Measurements from ENCODE around the gene NXN. TPM values are rescaled to one million over a fixed set of nuclear protein-coding genes. Genes with fewer than 3 reads are reported as not detected.
"Not testable (repeated sequence)": the region's sequence is repeated elsewhere in the genome, so short reads cannot be mapped to it uniquely, and the experiment has no call there.

The NXN gene
- total RNA-seq, 2 experiments from 2014 or later, result 0.14 to 0.70 TPM

GRCh38 chr17:797236-797840 is 182.2 kb downstream of the NXN start:
- CTCF ChIA-PET, result interaction anchor here (1.0 to 5.2 kb wide), 3 partner anchors 55 to 199 kb away, joined by 3 to 56 read pairs (median 3); partner anchors contain the start of genes NXN and TIMM22
- Mint-ChIP-seq H3K9me3 (ENCODE audit: low read depth) (no peaks in the 10 kb centered on the region), H3K27ac (no peak overlapping the region), H3K27me3 (no peaks in the 10 kb centered on the region), H3K4me1 (peaks cover 6% of the 10 kb centered on the region), H3K4me3 (no peak overlapping the region), H3K36me3 (peaks cover 5% of the 10 kb centered on the region)
- no peak for ATAC-seq
- DNase-seq, result no peak

GRCh38 chr17:796609-797008 is 183.0 kb downstream of the NXN start:
- peaks cover 7% of the 10 kb centered on the region for H3K36me3 Mint-ChIP-seq
- no peak for ATAC-seq
- H3K27me3 Mint-ChIP-seq, result no peaks in the 10 kb centered on the region
- H3K4me3 Mint-ChIP-seq, result no peak overlapping the region
- no peak for DNase-seq
- no peak overlapping the region for H3K27ac Mint-ChIP-seq
- H3K4me1 Mint-ChIP-seq, result peaks cover 6% of the 10 kb centered on the region
- CTCF ChIA-PET, result interaction anchor here (3.2 to 5.2 kb wide), 2 partner anchors 184 to 202 kb away, joined by 42 to 56 read pairs; partner anchors contain the start of genes NXN and TIMM22
- no peaks in the 10 kb centered on the region for H3K9me3 Mint-ChIP-seq (ENCODE audit: low read depth)

- ATAC-seq (no peak), DNase-seq (no peak)
- Mint-ChIP-seq H3K4me3 (no peak overlapping the region), H3K4me1 (peaks cover 6% of the 10 kb centered on the region), H3K36me3 (peaks cover 15% of the 10 kb centered on the region), H3K9me3 (ENCODE audit: low read depth) (no peaks in the 10 kb centered on the region), H3K27me3 (no peaks in the 10 kb centered on the region), H3K27ac (no peak overlapping the region)
- CTCF ChIA-PET, result interaction anchor here (1.4 to 5.2 kb wide), 7 partner anchors 81 to 260 kb away, joined by 3 to 56 read pairs (median 4); partner anchors contain the start of genes NXN and TIMM22
Observed at GRCh38 chr17:795721-796120, 183.9 kb downstream of the NXN start.

GRCh38 chr17:795276-795675 is 184.3 kb downstream of the NXN start:
- DNase-seq (no peak), ATAC-seq (no peak)
- Mint-ChIP-seq H3K27me3 (no peaks in the 10 kb centered on the region), H3K4me1 (peaks cover 6% of the 10 kb centered on the region), H3K4me3 (no peak overlapping the region), H3K27ac (no peak overlapping the region), H3K9me3 (ENCODE audit: low read depth) (no peaks in the 10 kb centered on the region), H3K36me3 (peaks cover 15% of the 10 kb centered on the region)
- CTCF ChIA-PET, result interaction anchor here (1.0 to 5.2 kb wide), 8 partner anchors 13 to 261 kb away, joined by 3 to 56 read pairs (median 4); partner anchors contain the start of genes GLOD4, MRM3, NXN and TIMM22

- no peaks in the 10 kb centered on the region for H3K9me3 Mint-ChIP-seq (ENCODE audit: low read depth)
- H3K4me3 Mint-ChIP-seq, result no peak overlapping the region
- H3K4me1 Mint-ChIP-seq, result peaks cover 6% of the 10 kb centered on the region
Observed at GRCh38 chr17:794876-795275, 184.7 kb downstream of the NXN start.

GRCh38 chr17:792277-792676 is 187.3 kb downstream of the NXN start:
- no peak overlapping the region for H3K27ac Mint-ChIP-seq
- peaks cover 25% of the 10 kb centered on the region for H3K36me3 Mint-ChIP-seq
- CTCF ChIA-PET, result interaction anchor here (0.8 to 1.4 kb wide), 3 partner anchors 9 to 189 kb away, joined by 3 to 7 read pairs (median 3); no protein-coding TSS in a partner anchor
- ATAC-seq (no peak), DNase-seq (no peak)
- H3K4me3 Mint-ChIP-seq, result no peak overlapping the region
- no peaks in the 10 kb centered on the region for H3K9me3 Mint-ChIP-seq (ENCODE audit: low read depth)
- H3K4me1 Mint-ChIP-seq, result peaks cover 6% of the 10 kb centered on the region
- H3K27me3 Mint-ChIP-seq, result no peaks in the 10 kb centered on the region

More at GRCh38 chr17:794876-795275, 184.7 kb downstream of the NXN start:
- H3K36me3 Mint-ChIP-seq, result peaks cover 18% of the 10 kb centered on the region
- no peak overlapping the region for H3K27ac Mint-ChIP-seq
- CTCF ChIA-PET, result interaction anchor here (1.0 to 5.2 kb wide), 8 partner anchors 13 to 261 kb away, joined by 3 to 56 read pairs (median 4); partner anchors contain the start of genes GLOD4, MRM3, NXN and TIMM22
- peak; percentile 82 for ATAC-seq
- no peaks in the 10 kb centered on the region for H3K27me3 Mint-ChIP-seq
- DNase-seq, result peak; percentile 54

GRCh38 chr17:791829-792228 is 187.7 kb downstream of the NXN start:
- ATAC-seq, result no peak
- Mint-ChIP-seq H3K36me3 (peaks cover 27% of the 10 kb centered on the region), H3K27me3 (no peaks in the 10 kb centered on the region), H3K4me3 (no peak overlapping the region), H3K27ac (no peak overlapping the region), H3K4me1 (peaks cover 6% of the 10 kb centered on the region), H3K9me3 (ENCODE audit: low read depth) (no peaks in the 10 kb centered on the region)
- CTCF ChIA-PET, result interaction anchor here (0.8 to 1.4 kb wide), 3 partner anchors 9 to 189 kb away, joined by 3 to 7 read pairs (median 3); no protein-coding TSS in a partner anchor
- DNase-seq, result no peak

- H3K4me3 Mint-ChIP-seq; DNase-seq; H3K9me3 Mint-ChIP-seq (ENCODE audit: low read depth); H3K27me3 Mint-ChIP-seq; ATAC-seq; H3K4me1 Mint-ChIP-seq; CTCF ChIA-PET: not testable (repeated sequence)
- H3K36me3 Mint-ChIP-seq, result peaks cover 29% of the 10 kb centered on the region
- H3K27ac Mint-ChIP-seq, result peak overlapping the region; percentile 24
Observed at GRCh38 chr17:790874-791247, 188.7 kb downstream of the NXN start.

- H3K27me3 Mint-ChIP-seq, CTCF ChIA-PET: not testable (repeated sequence)
Observed at GRCh38 chr17:789931-790873, 189.4 kb downstream of the NXN start.

GRCh38 chr17:789160-789840 is 190.3 kb downstream of the NXN start:
- Mint-ChIP-seq H3K36me3 (peaks cover 31% of the 10 kb centered on the region), H3K27ac (no peak overlapping the region)
- CTCF ChIA-PET, result no interaction called here

More at GRCh38 chr17:789931-790873, 189.4 kb downstream of the NXN start:
- H3K9me3 Mint-ChIP-seq (ENCODE audit: low read depth); DNase-seq; H3K4me1 Mint-ChIP-seq; H3K4me3 Mint-ChIP-seq; ATAC-seq; H3K27ac Mint-ChIP-seq: not testable (repeated sequence)
- H3K36me3 Mint-ChIP-seq, result peaks cover 31% of the 10 kb centered on the region

GRCh38 chr17:788551-788950 is 191.0 kb downstream of the NXN start:
- Mint-ChIP-seq H3K9me3 (ENCODE audit: low read depth) (no peaks in the 10 kb centered on the region), H3K4me3 (no peak overlapping the region), H3K27me3 (no peaks in the 10 kb centered on the region), H3K4me1 (peaks cover 15% of the 10 kb centered on the region), H3K27ac (no peak overlapping the region), H3K36me3 (peaks cover 31% of the 10 kb centered on the region)
- CTCF ChIA-PET, result interaction anchor here (1.9 kb wide), 1 partner anchor 208 kb away, joined by 8 read pairs; the partner anchor contains the start of gene TIMM22
- ATAC-seq (no peak), DNase-seq (no peak)

More at GRCh38 chr17:789160-789840, 190.3 kb downstream of the NXN start:
- no peaks in the 10 kb centered on the region for H3K9me3 Mint-ChIP-seq (ENCODE audit: low read depth)
- no peak for ATAC-seq
- peaks cover 8% of the 10 kb centered on the region for H3K4me1 Mint-ChIP-seq
- DNase-seq, result no peak
- no peak overlapping the region for H3K4me3 Mint-ChIP-seq
- H3K27me3 Mint-ChIP-seq, result no peaks in the 10 kb centered on the region

GRCh38 chr17:787641-788221 is 191.8 kb downstream of the NXN start:
- peaks cover 22% of the 10 kb centered on the region for H3K4me1 Mint-ChIP-seq

More at GRCh38 chr17:787641-788221, 191.8 kb downstream of the NXN start:
- Mint-ChIP-seq H3K27me3 (no peaks in the 10 kb centered on the region), H3K4me3 (no peak overlapping the region), H3K9me3 (ENCODE audit: low read depth) (no peaks in the 10 kb centered on the region), H3K36me3 (peaks cover 30% of the 10 kb centered on the region), H3K27ac (no peak overlapping the region)
- ATAC-seq, result no peak
- no peak for DNase-seq
- CTCF ChIA-PET, result interaction anchor here (1.9 kb wide), 1 partner anchor 208 kb away, joined by 8 read pairs; the partner anchor contains the start of gene TIMM22
